B cell (primary cell): ENCODE data around the gene MMP15. TPM values are rescaled to one million over a fixed set of nuclear protein-coding genes. Genes with fewer than 3 reads are reported as not detected.

Source experiments
- ATAC-seq: fragments of 200-7000 bp; cut with Tn5 transposase; one replicate; pipeline ENCODE4 v1.10.0; 2021; ENCODE audit warnings: low read depth, mild to moderate bottlenecking, moderate number of reproducible peaks, moderate library complexity
- CTCF ChIA-PET: fragments of 350-600 bp; sonication (Branson Sonifier 250); formaldehyde crosslinking; loops from one replicate; lab custom pipeline; 2021; ENCODE audit warnings: antibody characterized with exemption, inconsistent platforms; lab: Charles Lee
- POLR2A ChIA-PET: fragments of 350-600 bp; sonication (Branson Sonifier 250); formaldehyde crosslinking; loops from one replicate; lab custom pipeline; 2021; ENCODE audit warnings: antibody characterized with exemption; lab: Charles Lee
- DNase-seq: peaks from one replicate; pipeline ENCODE4 v3.0.0; 2013
- H2AFZ ChIP-seq: 2 replicates; pipeline ENCODE4 v1.6.1; 2012; ENCODE audit warnings: mild to moderate bottlenecking, low read depth, low read length; ENCODE audit not compliant: insufficient read depth, poor library complexity, severe bottlenecking
- H3K27ac ChIP-seq, 2 donors: 1 replicate in 1 of 2; 2 replicates in 1 of 2; pipeline ENCODE4 v1.5.1; 2012 to 2013; ENCODE audit warnings: low read length in 2 of 2, mild to moderate bottlenecking in 2 of 2, moderate library complexity in 1 of 2
- H3K27me3 ChIP-seq, 4 experiments: fragments of 200-600 bp in 1 of 4; sonication (generic) in 1 of 4; replicated peaks in 1 of 4; 1 replicate in 2 of 4; 2 replicates in 2 of 4; pipeline versions ENCODE4 v1.6.1 to v1.7.0; 2013 to 2016; ENCODE audit warnings: low read length in 3 of 4, mild to moderate bottlenecking in 2 of 4, mixed read lengths in 1 of 4, moderate library complexity in 1 of 4; ENCODE audit not compliant: insufficient read depth in 4 of 4, control insufficient read depth in 3 of 4; ENCODE audit errors: control extremely low read depth in 1 of 4
- H3K36me3 ChIP-seq, 2 experiments: replicated peaks in 1 of 2; 1 replicate in 1 of 2; 2 replicates in 1 of 2; pipeline versions ENCODE4 v1.6.1 to v1.7.1; 2013; ENCODE audit warnings: low read length in 1 of 2; ENCODE audit not compliant: insufficient read depth in 2 of 2, control insufficient read depth in 1 of 2; ENCODE audit errors: control extremely low read depth in 1 of 2, extremely low read depth in 1 of 2
- H3K4me1 ChIP-seq, 2 donors: fragments of 200-600 bp in 1 of 2; sonication (generic) in 1 of 2; 1 replicate in 1 of 2; 2 replicates in 1 of 2; pipeline versions ENCODE4 v1.5.1 to v1.6.1; 2013 to 2017; ENCODE audit warnings: low read length in 2 of 2; ENCODE audit not compliant: control insufficient read depth in 2 of 2, insufficient read depth in 2 of 2
- H3K4me2 ChIP-seq: replicated peaks from 2 replicates; pipeline ENCODE3; 2012; ENCODE audit warnings: mild to moderate bottlenecking, low read depth, low read length; ENCODE audit not compliant: poor library complexity, severe bottlenecking
- H3K4me3 ChIP-seq, 5 experiments: fragments of 200-600 bp in 1 of 5; sonication (generic) in 1 of 5; 1 replicate in 3 of 5; 2 replicates in 2 of 5; pipeline versions ENCODE4 v1.5.1 to v1.7.0; 2011 to 2016; ENCODE audit warnings: low read length in 4 of 5, mild to moderate bottlenecking in 4 of 5, low read depth in 2 of 5, control low read depth in 1 of 5, moderate library complexity in 1 of 5; ENCODE audit not compliant: insufficient read depth in 1 of 5; ENCODE audit errors: control extremely low read depth in 1 of 5, extremely low read depth in 1 of 5
- H3K79me2 ChIP-seq: fragments of 200-600 bp; sonication (generic); one replicate; pipeline ENCODE4 v1.6.0; 2016; ENCODE audit warnings: low read length; ENCODE audit not compliant: control insufficient read depth, insufficient read depth
- H3K9ac ChIP-seq: fragments of 200-600 bp; sonication (generic); 2 replicates; pipeline ENCODE4 v1.6.1; 2017; ENCODE audit warnings: mild to moderate bottlenecking, low read length, moderate library complexity
- H3K9me3 ChIP-seq, 3 donors: one replicate each; pipeline versions ENCODE4 v1.6.1 to v1.7.1; 2013; ENCODE audit warnings: low read length in 2 of 3; ENCODE audit not compliant: control insufficient read depth in 2 of 3, insufficient read depth in 1 of 3; ENCODE audit errors: control extremely low read depth in 1 of 3
- H4K20me1 ChIP-seq: 2 replicates; pipeline ENCODE4 v1.6.0; 2012; ENCODE audit warnings: mild to moderate bottlenecking, low read length; ENCODE audit not compliant: insufficient read depth, control insufficient read depth, poor library complexity, severe bottlenecking
- H3K27ac Mint-ChIP-seq: one replicate; pipeline ENCODE4 v1.8.0; 2021; ENCODE audit warnings: mixed read lengths
- H3K27me3 Mint-ChIP-seq: one replicate; pipeline ENCODE4 v1.8.0; 2021; ENCODE audit warnings: mixed read lengths
- H3K4me1 Mint-ChIP-seq: one replicate; pipeline ENCODE4 v1.8.0; 2021; ENCODE audit warnings: mixed read lengths
- H3K4me3 Mint-ChIP-seq: one replicate; pipeline ENCODE4 v1.8.0; 2021; ENCODE audit warnings: mixed read lengths
- H3K9me3 Mint-ChIP-seq: one replicate; pipeline ENCODE4 v1.8.0; 2022; ENCODE audit warnings: mixed read lengths; ENCODE audit not compliant: insufficient read depth
- EZH2 ChIP-seq: IDR thresholded peaks from 2 replicates; pipeline ENCODE4 v1.6.1; 2012; ENCODE audit warnings: borderline replicate concordance, low read depth, mild to moderate bottlenecking, moderate library complexity, low read length; ENCODE audit not compliant: insufficient read depth, poor library complexity, severe bottlenecking
- WGBS: methylation state at CpG from one replicate; pipeline ENCODE4 v1.1.5; 2013; ENCODE audit warnings: missing lambda C conversion rate; ENCODE audit not compliant: insufficient coverage; 5-methylcytosine and 5-hydroxymethylcytosine counted together
- intact Hi-C: fragments of 100-400 bp; cut with micrococcal nuclease; formaldehyde crosslinking; loops from one replicate; pipeline ENCODE4 v1.10.0; 2022
- polyA plus RNA-seq: library from polyadenylated mRNA; depleted of rRNA; stranded (reverse); fragments of >200 nt; gene quantifications from 2 replicates; pipeline ENCODE4 v1.2.3, GENCODE V29; 2012
- total RNA-seq, 2 donors: library from RNA; stranded (reverse); fragments of 120-200 nt in 1 of 2; gene quantifications; 1 replicate in 1 of 2; 2 replicates in 1 of 2; pipeline versions ENCODE4 v1.2.3 to v1.2.4, GENCODE V29; 2013 to 2022
- TF ChIP-seq, protein P1 (sequence below): fragments of 200-600 bp; IDR thresholded peaks from one replicate; pipeline ENCODE4 v1.8.0; 2022; ENCODE audit warnings: antibody characterized with exemption, mild to moderate bottlenecking

MMP15 gene
- total and polyA plus RNA-seq, 2 donors (not counting 1 experiment from before 2014, with no cell fraction given), result not detected

- Histone ChIP-seq H3K9ac (no peak overlapping the region), H3K27ac (no peak overlapping the region), H4K20me1 (no peaks in the 10 kb centered on the region), H3K4me2 (no peak overlapping the region), H3K9me3 (peaks cover 0 to 3% (median 0%) of the 10 kb centered on the region in 3 donors), H2AFZ (no peak overlapping the region), H3K4me3 (no peak overlapping the region), H3K79me2 (no peaks in the 10 kb centered on the region), H3K27me3 (peaks cover 0 to 6% (median 3%) of the 10 kb centered on the region in 4 experiments), H3K4me1 (peaks cover 2 to 3% of the 10 kb centered on the region in 2 donors), H3K36me3 (no peaks in the 10 kb centered on the region)
- WGBS, result 76% methylated on average over 9 of the region's 11 CpGs
- CTCF ChIA-PET, result no interaction called here
- intact Hi-C loops, result no loop called here
- no peak for ATAC-seq
- TF ChIP-seq, protein P1, sequence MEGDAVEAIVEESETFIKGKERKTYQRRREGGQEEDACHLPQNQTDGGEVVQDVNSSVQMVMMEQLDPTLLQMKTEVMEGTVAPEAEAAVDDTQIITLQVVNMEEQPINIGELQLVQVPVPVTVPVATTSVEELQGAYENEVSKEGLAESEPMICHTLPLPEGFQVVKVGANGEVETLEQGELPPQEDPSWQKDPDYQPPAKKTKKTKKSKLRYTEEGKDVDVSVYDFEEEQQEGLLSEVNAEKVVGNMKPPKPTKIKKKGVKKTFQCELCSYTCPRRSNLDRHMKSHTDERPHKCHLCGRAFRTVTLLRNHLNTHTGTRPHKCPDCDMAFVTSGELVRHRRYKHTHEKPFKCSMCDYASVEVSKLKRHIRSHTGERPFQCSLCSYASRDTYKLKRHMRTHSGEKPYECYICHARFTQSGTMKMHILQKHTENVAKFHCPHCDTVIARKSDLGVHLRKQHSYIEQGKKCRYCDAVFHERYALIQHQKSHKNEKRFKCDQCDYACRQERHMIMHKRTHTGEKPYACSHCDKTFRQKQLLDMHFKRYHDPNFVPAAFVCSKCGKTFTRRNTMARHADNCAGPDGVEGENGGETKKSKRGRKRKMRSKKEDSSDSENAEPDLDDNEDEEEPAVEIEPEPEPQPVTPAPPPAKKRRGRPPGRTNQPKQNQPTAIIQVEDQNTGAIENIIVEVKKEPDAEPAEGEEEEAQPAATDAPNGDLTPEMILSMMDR, result no peak
- TF ChIP-seq EZH2, result no peak
- Mint-ChIP-seq H3K9me3 (no peaks in the 10 kb centered on the region), H3K4me1 (peaks cover 2% of the 10 kb centered on the region), H3K4me3 (no peak overlapping the region), H3K27me3 (peaks cover 21% of the 10 kb centered on the region), H3K27ac (no peak overlapping the region)
- DNase-seq, result no peak
- POLR2A ChIA-PET, result interaction anchor here (0.6 kb wide), 1 partner anchor 704 kb away, joined by 10 read pairs; no protein-coding TSS in a partner anchor
Measured at GRCh38 chr16:57979006-57979585, 46.5 kb upstream of the MMP15 start.

DNA sequence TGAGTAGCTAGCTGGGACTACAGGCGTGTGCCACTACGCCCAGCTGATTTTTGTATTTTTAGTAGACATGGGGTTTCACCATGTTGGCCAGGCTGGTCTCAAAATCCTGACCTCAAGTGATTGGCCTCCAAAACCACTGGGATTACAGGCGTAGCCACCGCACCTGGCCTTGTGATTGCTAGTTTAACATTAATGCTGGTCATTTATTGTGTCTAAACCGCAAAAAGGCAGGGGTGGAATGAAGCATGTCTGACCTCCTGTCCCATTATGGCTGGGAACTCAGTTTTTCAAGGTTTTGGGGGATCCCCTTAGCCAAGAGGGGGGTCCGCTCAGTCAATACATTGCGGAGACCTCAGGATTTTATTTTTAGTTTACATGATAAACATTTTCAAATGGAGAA is 43.9 kb upstream of the MMP15 start:
- WGBS, result 89% methylated on average over 5 of the region's 7 CpGs
- intact Hi-C loops, result no loop called here
- Histone ChIP-seq H3K27ac (no peak overlapping the region), H3K4me3 (no peak overlapping the region), H3K4me1 (peaks cover 7 to 16% of the 10 kb centered on the region in 2 donors), H3K79me2 (no peaks in the 10 kb centered on the region), H3K9me3 (peaks cover 0 to 10% (median 0%) of the 10 kb centered on the region in 3 donors), H3K4me2 (no peak overlapping the region), H3K36me3 (no peaks in the 10 kb centered on the region), H3K27me3 (peaks cover 0 to 14% (median 6%) of the 10 kb centered on the region in 4 experiments), H4K20me1 (no peaks in the 10 kb centered on the region), H2AFZ (no peak overlapping the region), H3K9ac (no peak overlapping the region)
- Mint-ChIP-seq H3K27ac (no peak overlapping the region), H3K4me3 (no peak overlapping the region), H3K4me1 (peaks cover 18% of the 10 kb centered on the region), H3K9me3 (no peaks in the 10 kb centered on the region), H3K27me3 (peaks cover 15% of the 10 kb centered on the region)
- CTCF ChIA-PET, result no interaction called here
- TF ChIP-seq EZH2, result no peak
- TF ChIP-seq, protein P1, result no peak
- POLR2A ChIA-PET, result no interaction called here
- no peak for DNase-seq
- no peak for ATAC-seq
